Measurements from ENCODE around the gene UIMC1.

Gene UIMC1

GRCh38 chr5:176895831-176896230 lies 110.7 kb downstream of the UIMC1 start:
- no peak for TF ChIP-seq CTCF (IDR thresholded peaks at IDR 0.05; ENCODE audit: control extremely low read depth, extremely low read depth, low read depth, missing control alignments)
- ChIA-PET POLR2A (no interaction called here), CTCF (interaction anchor here (1.0 kb wide), 1 partner anchor 16 kb away, joined by 3 read pairs; no protein-coding TSS in a partner anchor)

GRCh38 chr5:176894298-176894697 lies 112.3 kb downstream of the UIMC1 start:
- POLR2A ChIA-PET, result no interaction called here
- no peak for DNase-seq (ENCODE audit: extremely low spot score)
- TF ChIP-seq CTCF (IDR thresholded peaks at IDR 0.05; ENCODE audit: control extremely low read depth, extremely low read depth, low read depth, missing control alignments), result no peak
- CTCF ChIA-PET, result no interaction called here

More at GRCh38 chr5:176895831-176896230, 110.7 kb downstream of the UIMC1 start:
- peak; percentile 10 for DNase-seq (ENCODE audit: extremely low spot score)

GRCh38 chr5:176892663-176893062 lies 113.9 kb downstream of the UIMC1 start:
- ChIA-PET POLR2A (no interaction called here), CTCF (interaction anchor here (1.1 kb wide), 1 partner anchor 10 kb away, joined by 3 read pairs; no protein-coding TSS in a partner anchor)
- DNase-seq (ENCODE audit: extremely low spot score), result no peak
- TF ChIP-seq CTCF (IDR thresholded peaks at IDR 0.05; ENCODE audit: control extremely low read depth, extremely low read depth, low read depth, missing control alignments), result no peak

- ChIA-PET CTCF (no interaction called here), POLR2A (no interaction called here)
- no peak for TF ChIP-seq CTCF (IDR thresholded peaks at IDR 0.05; ENCODE audit: control extremely low read depth, extremely low read depth, low read depth, missing control alignments)
- no peak for DNase-seq (ENCODE audit: extremely low spot score)
These were observed 115.1 kb downstream of the UIMC1 start for GRCh38 chr5:176891331-176891958.

- CTCF ChIA-PET, result no interaction called here
- no peak for TF ChIP-seq CTCF (IDR thresholded peaks at IDR 0.05; ENCODE audit: control extremely low read depth, extremely low read depth, low read depth, missing control alignments)
- DNase-seq (ENCODE audit: extremely low spot score), result no peak
- POLR2A ChIA-PET, result no interaction called here
These were observed 115.9 kb downstream of the UIMC1 start for GRCh38 chr5:176890455-176891330.

- no peak for TF ChIP-seq CTCF (IDR thresholded peaks at IDR 0.05; ENCODE audit: control extremely low read depth, extremely low read depth, low read depth, missing control alignments)
- POLR2A ChIA-PET, result no interaction called here
- no peak for DNase-seq (ENCODE audit: extremely low spot score)
- CTCF ChIA-PET, result no interaction called here
These were observed 117.0 kb downstream of the UIMC1 start for GRCh38 chr5:176889321-176890280.
